HFF-Myc (cell line): ENCODE results near the gene IRF8.
"Not testable (repeated sequence)": the region's sequence is repeated elsewhere in the genome, so short reads cannot be mapped to it uniquely, and the experiment has no call there.

Experiments used
- DNase-seq: peaks from one replicate; pipeline ENCODE4 v3.0.0-alpha.2; 2011; ENCODE audit warnings: low read depth; ENCODE audit errors: extremely low read depth
- H3K4me3 ChIP-seq: replicated peaks from 2 replicates; pipeline ENCODE4 v1.5.1; 2011; ENCODE audit warnings: low read depth, mild to moderate bottlenecking, control low read depth, low read length
- CTCF ChIP-seq: IDR thresholded peaks from 2 replicates; pipeline ENCODE4 v1.5.1; 2012; ENCODE audit warnings: mild to moderate bottlenecking, low read depth, low read length, control low read depth; ENCODE audit errors: missing control alignments

IRF8 gene

GRCh38 chr16:85869206-85869605, 29.8 kb upstream of the IRF8 start:
- DNase-seq = no peak
- TF ChIP-seq CTCF = no peak
- H3K4me3 ChIP-seq = no peak overlapping the region

GRCh38 chr16:85869785-85870558, 29.0 kb upstream of the IRF8 start:
- no peak for DNase-seq
- no peak for TF ChIP-seq CTCF
- no peak overlapping the region for H3K4me3 ChIP-seq

- no peak for TF ChIP-seq CTCF
- no peak for DNase-seq
- no peak overlapping the region for H3K4me3 ChIP-seq
Observed at GRCh38 chr16:85871756-85872155, 27.2 kb upstream of the IRF8 start.

GRCh38 chr16:85872734-85873133, 26.2 kb upstream of the IRF8 start:
- no peak for TF ChIP-seq CTCF
- no peak overlapping the region for H3K4me3 ChIP-seq
- no peak for DNase-seq

GRCh38 chr16:85873153-85873552, 25.8 kb upstream of the IRF8 start:
- DNase-seq = no peak
- no peak for TF ChIP-seq CTCF
- no peak overlapping the region for H3K4me3 ChIP-seq

- not testable (repeated sequence) for H3K4me3 ChIP-seq, DNase-seq
Observed at GRCh38 chr16:85874031-85874430, 24.9 kb upstream of the IRF8 start.

GRCh38 chr16:85878407-85878806, 20.6 kb upstream of the IRF8 start:
- H3K4me3 ChIP-seq = no peak overlapping the region
- TF ChIP-seq CTCF = no peak
- no peak for DNase-seq
